GM12873 (cell line): ENCODE results near the gene RASGEF1C.

Experiments
- TF ChIP-seq, protein P1 (sequence below): IDR thresholded peaks from 2 replicates; pipeline ENCODE4 v1.5.1; 2012; ENCODE audit warnings: low read depth, mild to moderate bottlenecking, moderate library complexity, low read length, control low read depth; ENCODE audit not compliant: insufficient read depth; ENCODE audit errors: missing control alignments

The RASGEF1C gene

DNA sequence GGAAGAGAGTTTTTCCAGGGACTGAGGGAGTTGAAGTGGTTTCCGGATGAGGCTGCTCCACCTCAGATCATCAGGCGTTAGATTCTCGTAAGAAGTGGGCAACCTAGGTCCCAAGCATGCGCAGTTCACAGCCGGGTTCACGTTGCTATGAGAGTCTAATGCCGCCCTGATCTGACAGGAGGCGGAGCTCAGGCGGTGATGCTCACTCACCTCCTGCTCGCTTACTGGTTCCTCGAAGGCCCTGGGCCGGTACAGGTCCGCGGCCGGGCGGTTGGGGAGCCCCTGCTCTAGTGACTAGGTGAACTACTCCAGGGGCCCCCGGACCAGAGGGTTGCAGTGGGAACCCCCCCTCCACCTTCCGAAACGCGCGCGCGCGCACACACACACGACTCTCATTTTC is 136.5 kb downstream of the RASGEF1C start:
- TF ChIP-seq, protein P1, sequence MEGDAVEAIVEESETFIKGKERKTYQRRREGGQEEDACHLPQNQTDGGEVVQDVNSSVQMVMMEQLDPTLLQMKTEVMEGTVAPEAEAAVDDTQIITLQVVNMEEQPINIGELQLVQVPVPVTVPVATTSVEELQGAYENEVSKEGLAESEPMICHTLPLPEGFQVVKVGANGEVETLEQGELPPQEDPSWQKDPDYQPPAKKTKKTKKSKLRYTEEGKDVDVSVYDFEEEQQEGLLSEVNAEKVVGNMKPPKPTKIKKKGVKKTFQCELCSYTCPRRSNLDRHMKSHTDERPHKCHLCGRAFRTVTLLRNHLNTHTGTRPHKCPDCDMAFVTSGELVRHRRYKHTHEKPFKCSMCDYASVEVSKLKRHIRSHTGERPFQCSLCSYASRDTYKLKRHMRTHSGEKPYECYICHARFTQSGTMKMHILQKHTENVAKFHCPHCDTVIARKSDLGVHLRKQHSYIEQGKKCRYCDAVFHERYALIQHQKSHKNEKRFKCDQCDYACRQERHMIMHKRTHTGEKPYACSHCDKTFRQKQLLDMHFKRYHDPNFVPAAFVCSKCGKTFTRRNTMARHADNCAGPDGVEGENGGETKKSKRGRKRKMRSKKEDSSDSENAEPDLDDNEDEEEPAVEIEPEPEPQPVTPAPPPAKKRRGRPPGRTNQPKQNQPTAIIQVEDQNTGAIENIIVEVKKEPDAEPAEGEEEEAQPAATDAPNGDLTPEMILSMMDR, result no peak

DNA sequence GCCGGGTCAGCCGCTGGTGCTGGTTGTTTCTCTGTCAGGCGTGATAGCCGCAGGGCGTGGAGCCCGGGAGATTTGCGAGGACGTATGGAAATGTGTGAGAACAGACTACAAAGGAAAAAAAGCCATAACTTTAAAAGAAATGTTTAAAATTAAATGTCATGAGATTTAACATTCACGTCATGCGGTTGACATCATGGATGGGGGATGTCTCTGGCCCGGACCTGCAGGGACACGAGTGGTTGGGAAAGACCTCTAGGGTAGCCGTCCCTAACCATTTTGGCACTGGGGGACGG is 136.8 kb downstream of the RASGEF1C start:
- TF ChIP-seq, protein P1, result no peak

DNA sequence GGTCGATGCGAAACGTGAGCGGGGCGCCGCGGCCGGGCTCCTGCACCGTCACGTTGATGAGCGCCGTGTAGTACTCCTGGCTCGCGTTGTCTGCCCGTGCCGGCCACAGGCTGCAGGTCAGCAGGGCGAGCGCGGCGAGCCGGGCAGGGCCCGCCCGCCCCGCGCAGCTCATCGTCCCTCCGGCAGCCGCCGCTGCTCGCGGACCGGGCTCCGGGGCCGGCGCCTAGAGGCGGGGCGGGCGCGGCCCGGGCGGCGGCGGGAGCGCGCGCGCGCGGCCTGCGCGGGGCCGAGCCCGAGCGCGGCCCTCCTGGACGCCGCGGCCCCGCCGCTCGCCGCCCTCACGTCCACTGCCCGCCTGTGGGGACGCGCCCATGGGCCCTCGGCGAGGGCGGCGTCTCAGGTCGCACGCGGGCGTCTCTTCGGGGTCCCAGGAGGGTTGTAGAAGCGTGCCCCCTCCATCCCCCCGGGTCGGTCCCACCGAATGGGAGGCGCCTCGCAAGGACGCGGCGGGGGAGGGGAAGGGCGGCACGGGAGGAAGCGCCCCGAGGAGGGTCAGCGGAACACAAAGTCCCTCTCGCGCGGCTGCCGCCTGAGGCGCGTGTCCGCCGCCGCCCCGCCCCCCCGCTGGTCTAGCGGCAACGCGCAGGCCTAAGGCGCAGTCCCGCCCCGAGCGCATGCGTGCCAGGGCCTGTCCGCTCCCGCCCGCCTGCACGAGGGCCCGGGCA is 137.3 kb downstream of the RASGEF1C start, which contains the start of gene RNF130:
TSS of gene RNF130 (minus strand) at position 229 of the 725 bp plus-strand sequence. CDS start at position 172, 57 bp downstream.
- TF ChIP-seq, protein P1, result no peak

DNA sequence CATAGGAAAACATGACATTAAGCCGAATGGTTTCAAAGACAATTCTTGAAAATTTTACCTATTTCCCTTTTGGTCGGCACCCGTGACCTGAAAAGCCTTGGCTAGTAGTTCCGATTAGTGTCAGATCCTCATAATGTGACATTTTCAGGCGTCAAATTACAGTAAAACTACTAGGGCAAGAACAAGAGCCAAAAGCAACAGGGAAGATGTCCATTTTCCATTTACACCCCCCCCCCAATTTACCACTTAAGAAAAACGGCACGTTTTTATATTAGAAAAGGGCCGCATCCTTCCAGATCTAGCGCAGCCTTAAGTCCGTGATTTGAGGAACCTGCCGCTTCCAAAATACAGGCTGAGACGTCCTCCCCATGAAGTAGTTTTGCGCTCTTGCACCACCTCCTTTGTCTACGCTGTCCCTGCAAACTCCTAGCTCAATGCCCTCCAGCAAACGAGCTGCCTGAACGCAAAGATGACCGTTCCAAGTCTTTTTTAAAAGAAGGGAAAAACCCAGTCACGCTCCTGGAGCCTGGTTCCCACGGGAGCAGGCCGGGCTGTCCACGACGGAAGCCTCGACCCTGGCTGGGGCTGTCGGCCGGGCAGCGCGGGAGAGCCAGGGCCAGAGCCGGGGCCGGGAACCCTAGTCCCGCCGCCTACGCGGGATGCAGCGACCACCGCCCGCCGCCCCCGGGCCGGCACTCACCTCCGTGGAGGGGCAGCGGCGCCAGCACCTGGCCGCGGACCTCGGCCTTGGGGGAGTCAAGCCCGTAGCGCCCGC is 138.1 kb downstream of the RASGEF1C start:
- TF ChIP-seq, protein P1, result no peak

DNA sequence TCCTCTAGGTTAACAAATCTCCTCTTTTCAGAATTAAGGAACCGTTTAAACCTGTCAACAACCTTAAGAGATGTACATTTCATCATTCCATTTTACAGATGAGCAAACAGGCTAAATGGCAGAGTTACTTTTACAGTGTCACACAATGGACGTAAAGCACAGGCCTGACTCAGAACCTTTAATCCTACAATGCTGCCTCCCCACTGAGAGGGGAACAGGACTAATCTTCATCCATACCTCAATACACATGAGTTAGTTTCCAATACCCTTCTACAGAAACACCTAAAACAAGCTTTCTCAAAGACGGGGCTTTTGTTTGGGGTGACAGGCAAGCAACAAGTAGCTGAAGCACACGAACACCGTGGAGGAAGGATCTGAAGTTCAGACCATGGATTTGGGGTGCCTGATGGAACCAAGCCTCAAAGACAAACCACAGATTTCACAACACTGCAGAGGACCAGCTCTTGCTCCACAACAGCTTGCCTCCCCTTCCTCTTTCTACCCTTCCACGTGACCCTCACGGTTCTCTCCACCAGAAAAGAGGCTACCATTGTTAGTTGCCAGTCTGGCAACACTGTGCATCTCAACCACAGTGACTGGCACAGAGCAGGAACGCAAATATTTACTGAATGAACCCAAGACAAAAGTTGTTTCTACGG is 139.3 kb downstream of the RASGEF1C start:
- TF ChIP-seq, protein P1, result no peak

DNA sequence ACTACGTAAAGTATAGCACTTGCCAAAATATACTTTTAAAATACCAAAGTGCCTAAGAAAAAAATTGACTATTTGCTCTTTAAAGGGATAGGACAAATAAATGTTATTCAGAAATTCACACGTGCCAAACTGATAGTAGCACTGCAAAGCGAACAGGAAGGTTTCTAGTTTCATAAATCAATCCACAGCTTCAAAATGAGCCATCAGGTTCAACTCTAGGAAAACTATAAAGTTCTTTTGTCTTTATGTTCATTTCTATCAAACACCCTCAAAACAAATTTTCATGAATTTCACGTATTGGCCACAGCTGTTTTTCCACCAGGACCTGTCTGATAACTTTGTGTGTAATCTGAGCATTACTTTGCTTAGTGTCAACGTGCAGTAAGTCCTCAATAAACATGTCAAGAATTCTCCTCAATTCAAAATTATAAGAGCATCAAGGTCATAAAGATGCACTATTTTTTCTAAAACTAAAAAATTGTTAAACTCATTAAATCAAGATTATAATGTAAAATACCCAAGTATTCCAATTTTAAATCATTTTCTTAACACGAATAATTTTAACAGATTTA is 140.4 kb downstream of the RASGEF1C start:
- TF ChIP-seq, protein P1, result no peak

DNA sequence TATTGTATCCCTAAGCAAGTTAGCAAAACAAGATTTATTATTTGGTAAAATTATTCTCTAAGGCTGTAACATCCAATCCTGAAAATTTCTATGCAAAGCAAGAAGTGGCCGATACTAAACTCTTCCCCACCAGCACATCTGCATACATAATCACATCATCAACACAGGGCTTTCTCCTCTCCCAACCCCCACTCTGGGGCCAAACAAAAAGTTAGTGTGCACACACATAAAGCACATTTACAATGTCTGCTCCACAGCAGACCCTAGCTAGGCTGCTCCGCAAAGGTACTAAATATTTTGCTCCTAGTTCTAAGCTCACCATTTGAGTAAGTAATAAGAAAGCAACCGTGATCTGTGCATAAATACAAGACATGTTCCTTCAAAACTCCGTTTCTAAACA is 141.0 kb downstream of the RASGEF1C start:
- TF ChIP-seq, protein P1, result no peak
